Brain microvascular endothelial cell (primary cell): Measurements from ENCODE around the gene ST6GALNAC5.
A peak's percentile ranks its signal among the peaks of the same experiment; 100 is the strongest.
"Not testable (repeated sequence)": the region's sequence is repeated elsewhere in the genome, so short reads cannot be mapped to it uniquely, and the experiment has no call there.

ENCODE experiments used
- DNase-seq: peaks from one replicate; pipeline ENCODE4 v3.0.0-alpha.2; 2020
- H3K27ac ChIP-seq: fragments of 250-450 bp; sonication (Bioruptor Pico); 2 replicates; pipeline ENCODE4 v1.5.1; 2020; ENCODE audit warnings: mild to moderate bottlenecking, moderate library complexity
- H3K27me3 ChIP-seq: fragments of 250-450 bp; sonication (Bioruptor Pico); replicated peaks from 2 replicates; pipeline ENCODE4 v1.5.1; 2020; ENCODE audit warnings: mild to moderate bottlenecking
- H3K36me3 ChIP-seq: fragments of 250-450 bp; sonication (Bioruptor Pico); replicated peaks from 2 replicates; pipeline ENCODE4 v1.5.1; 2020; ENCODE audit warnings: mild to moderate bottlenecking
- H3K4me3 ChIP-seq: 2 replicates; pipeline ENCODE4 v1.5.1; 2011; ENCODE audit warnings: low read depth, mild to moderate bottlenecking, control low read depth, low read length, moderate library complexity
- in situ Hi-C: cut with HindIII; loops from 2 replicates; pipeline ENCODE4 v1.10.0; 2017; ENCODE audit warnings: low sequenced_read_pairs, low pct_ligation_motif_present
- TF ChIP-seq, protein P1 (sequence below): IDR thresholded peaks from 2 replicates; pipeline ENCODE4 v1.5.1; 2011; ENCODE audit warnings: low read depth, mild to moderate bottlenecking, moderate library complexity, low read length, control low read depth, inconsistent platforms; ENCODE audit errors: missing control alignments

Gene ST6GALNAC5

DNA sequence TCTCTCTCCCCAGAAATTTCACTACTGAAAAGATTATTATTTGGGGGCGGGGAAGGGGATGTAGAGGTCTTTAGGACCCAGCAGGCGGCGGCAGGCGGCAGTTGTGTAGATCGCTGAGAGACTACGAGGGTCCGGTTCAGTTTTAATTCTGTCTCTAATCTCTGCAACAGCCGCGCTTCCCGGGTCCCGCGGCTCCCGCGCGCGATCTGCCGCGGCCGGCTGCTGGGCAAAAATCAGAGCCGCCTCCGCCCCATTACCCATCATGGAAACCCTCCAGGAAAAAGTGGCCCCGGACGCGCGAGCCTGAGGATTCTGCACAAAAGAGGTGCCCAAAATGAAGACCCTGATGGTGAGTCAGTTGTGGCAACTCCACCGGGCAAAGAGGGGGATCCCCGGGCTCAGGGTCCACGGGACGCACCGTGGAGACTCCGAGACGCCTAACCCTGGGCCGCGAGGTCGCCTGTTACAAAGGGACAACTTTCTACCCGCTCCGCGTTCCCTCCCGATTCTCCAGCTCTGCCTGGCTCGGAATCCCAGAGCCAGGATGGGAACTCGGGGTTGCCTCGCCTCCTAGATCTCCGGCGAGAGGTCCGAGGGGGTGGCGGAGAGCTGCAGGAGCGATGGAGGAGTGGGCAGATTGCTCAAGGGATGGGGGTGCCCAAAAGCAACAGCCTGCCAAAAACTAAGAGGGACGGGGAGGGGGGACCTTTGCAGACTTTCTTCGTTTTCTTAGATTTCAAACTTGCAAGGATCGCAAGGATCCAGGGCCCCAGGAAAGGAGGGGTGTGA is at the start of gene ST6GALNAC5:
TSS of gene ST6GALNAC5 (plus strand) at position 139 of the 789 bp plus-strand sequence.
- Histone ChIP-seq H3K27me3 (peaks cover 38% of the 10 kb centered on the region), H3K4me3 (peak within 1 kb of the TSS; percentile 56), H3K27ac (no peak within 1 kb of the TSS), H3K36me3 (no peaks in the 10 kb centered on the region)
- in situ Hi-C loops: no loop called here
- TF ChIP-seq, protein P1, sequence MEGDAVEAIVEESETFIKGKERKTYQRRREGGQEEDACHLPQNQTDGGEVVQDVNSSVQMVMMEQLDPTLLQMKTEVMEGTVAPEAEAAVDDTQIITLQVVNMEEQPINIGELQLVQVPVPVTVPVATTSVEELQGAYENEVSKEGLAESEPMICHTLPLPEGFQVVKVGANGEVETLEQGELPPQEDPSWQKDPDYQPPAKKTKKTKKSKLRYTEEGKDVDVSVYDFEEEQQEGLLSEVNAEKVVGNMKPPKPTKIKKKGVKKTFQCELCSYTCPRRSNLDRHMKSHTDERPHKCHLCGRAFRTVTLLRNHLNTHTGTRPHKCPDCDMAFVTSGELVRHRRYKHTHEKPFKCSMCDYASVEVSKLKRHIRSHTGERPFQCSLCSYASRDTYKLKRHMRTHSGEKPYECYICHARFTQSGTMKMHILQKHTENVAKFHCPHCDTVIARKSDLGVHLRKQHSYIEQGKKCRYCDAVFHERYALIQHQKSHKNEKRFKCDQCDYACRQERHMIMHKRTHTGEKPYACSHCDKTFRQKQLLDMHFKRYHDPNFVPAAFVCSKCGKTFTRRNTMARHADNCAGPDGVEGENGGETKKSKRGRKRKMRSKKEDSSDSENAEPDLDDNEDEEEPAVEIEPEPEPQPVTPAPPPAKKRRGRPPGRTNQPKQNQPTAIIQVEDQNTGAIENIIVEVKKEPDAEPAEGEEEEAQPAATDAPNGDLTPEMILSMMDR: no peak
- DNase-seq: no peak

DNA sequence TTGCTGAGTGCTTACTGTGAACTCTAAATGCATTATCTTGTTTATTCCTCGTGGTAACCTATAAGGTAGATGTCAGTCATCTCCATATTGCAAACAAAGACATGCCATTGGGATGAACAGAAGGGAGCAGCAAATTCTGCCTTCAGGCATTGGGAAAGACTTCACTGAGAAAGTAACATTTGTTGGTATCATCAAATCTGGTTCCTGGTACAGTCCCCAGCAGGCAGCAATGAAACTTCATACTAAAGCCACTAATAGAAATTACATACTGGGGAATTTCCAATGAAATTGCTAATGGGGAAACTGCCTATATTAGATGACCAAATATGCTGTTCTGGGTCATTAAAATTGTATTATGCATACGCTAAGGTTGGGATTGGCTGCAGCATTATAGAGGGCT is 47.3 kb upstream of the ST6GALNAC5 start:
- no peaks in the 10 kb centered on the region for H3K36me3 ChIP-seq
- TF ChIP-seq, protein P1: no peak
- no peak overlapping the region for H3K4me3 ChIP-seq
- in situ Hi-C loops: no loop called here
- H3K27ac ChIP-seq: no peak overlapping the region
- no peak for DNase-seq
- H3K27me3 ChIP-seq: no peaks in the 10 kb centered on the region

DNA sequence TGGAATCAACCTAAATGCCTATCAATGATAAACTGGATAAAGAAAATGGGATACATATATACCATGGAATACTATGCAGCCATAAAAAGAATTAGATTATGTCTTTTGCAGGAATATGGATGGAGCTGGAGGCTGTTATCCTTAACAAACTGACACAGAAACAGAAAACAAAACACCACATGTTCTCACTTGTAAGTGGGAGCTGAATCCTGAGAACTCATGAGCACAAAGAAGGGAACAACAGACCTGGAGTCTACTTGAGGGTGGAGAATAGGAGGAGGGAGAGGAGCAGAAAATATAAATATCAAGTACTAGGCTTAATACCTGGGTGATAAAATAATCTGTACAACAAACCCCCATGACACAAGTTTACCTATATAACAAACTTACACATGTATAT is 44.3 kb upstream of the ST6GALNAC5 start:
- in situ Hi-C loops, H3K4me3 ChIP-seq, H3K27ac ChIP-seq, DNase-seq, H3K36me3 ChIP-seq, H3K27me3 ChIP-seq: not testable (repeated sequence)

DNA sequence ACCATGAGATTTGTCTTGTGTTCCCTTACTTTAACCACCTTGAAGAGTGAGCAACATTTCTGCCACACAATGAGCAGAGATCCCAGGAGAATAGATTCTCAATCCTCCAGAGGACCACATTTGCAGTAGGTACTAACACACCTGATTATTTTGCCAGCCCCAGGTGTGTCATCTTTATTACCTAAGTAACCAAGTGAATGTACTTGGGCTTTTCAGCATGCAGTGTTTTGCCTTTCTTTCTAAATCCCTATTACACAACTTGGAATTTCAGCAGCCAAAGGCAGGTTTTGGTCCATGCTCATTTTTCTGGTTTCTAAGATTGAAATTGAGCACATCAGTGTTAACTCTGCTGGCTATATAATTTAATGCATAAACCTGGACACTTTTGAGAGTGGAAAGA is 43.2 kb upstream of the ST6GALNAC5 start:
- no peak for DNase-seq
- Histone ChIP-seq H3K27ac (no peak overlapping the region), H3K36me3 (no peaks in the 10 kb centered on the region), H3K27me3 (no peaks in the 10 kb centered on the region), H3K4me3 (no peak overlapping the region)
- in situ Hi-C loops: no loop called here
- TF ChIP-seq, protein P1: no peak

DNA sequence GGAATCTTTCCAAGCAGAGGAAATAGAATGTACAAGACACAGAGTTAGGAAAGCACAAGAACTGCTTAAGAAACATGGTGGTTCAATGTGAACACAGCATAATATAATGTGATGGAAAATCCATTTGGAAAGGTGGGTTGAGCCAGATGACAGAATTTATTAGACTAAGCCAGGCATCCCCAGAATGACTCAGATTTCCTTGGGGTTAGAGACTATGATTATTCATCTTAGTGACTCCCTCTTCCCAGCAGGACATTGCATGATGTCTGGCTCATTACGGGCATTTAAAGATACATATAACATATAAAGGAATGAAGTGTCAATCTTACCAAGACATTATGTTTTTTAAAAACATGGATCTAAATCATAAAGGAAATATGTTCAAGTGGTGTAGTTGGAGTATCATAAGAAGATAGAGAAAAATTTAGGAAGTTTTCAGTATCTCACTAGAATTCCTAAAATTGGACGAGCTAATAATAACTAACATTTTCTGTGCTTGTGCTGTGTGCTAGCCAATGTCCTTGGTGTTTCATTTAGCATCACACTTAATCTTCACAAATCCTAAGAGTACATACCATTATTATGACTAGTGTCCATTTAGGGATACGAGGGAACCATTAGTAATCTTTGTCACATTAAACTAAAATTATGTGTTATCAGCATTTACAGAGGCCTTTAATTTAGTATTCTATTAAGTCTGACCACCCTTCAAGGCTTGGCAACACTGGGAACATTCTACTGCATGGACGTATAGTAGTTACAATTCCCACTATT is 41.0 kb upstream of the ST6GALNAC5 start:
- H3K27me3 ChIP-seq: no peaks in the 10 kb centered on the region
- peak; percentile 21 for DNase-seq
- H3K27ac ChIP-seq: no peak overlapping the region
- in situ Hi-C loops: no loop called here
- TF ChIP-seq, protein P1: no peak
- no peak overlapping the region for H3K4me3 ChIP-seq
- H3K36me3 ChIP-seq: no peaks in the 10 kb centered on the region

DNA sequence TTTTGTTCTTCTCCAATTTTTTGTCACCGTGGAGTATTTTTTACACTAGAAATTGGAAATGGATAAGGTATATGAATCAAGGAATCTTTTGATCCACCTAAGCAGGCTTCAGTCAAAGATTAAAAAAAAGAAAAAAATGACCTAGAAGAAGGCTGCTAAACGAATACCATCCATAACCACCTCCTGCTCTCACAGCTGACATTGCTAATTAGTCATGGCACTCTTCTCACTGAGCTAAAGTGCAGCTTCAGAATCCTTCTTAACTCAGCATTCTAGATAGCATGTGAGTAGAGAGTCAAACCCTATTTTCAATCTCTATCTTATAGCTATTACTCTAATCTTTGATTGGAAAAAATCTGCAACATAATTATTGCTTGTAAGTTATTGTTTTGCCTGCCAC is 40.2 kb upstream of the ST6GALNAC5 start:
- no peak for DNase-seq
- TF ChIP-seq, protein P1: no peak
- H3K27me3 ChIP-seq: no peaks in the 10 kb centered on the region
- no peak overlapping the region for H3K4me3 ChIP-seq
- no peak overlapping the region for H3K27ac ChIP-seq
- H3K36me3 ChIP-seq: no peaks in the 10 kb centered on the region
- in situ Hi-C loops: no loop called here
